HG03432 (cell line): ENCODE data around the gene CLIC1.
"Not testable (repeated sequence)": the region's sequence is repeated elsewhere in the genome, so short reads cannot be mapped to it uniquely, and the experiment has no call there.

Source experiments
- ATAC-seq: cut with Tn5 transposase; IDR thresholded peaks from one replicate; pipeline ENCODE4 v1.9.1; 2021; ENCODE audit warnings: mild to moderate bottlenecking, moderate library complexity; ENCODE audit not compliant: unreplicated experiment

The CLIC1 gene

GRCh38 chr6:31723980-31724691 lies 12.2 kb downstream of the CLIC1 start:
- no peak for ATAC-seq

GRCh38 chr6:31723245-31723979 lies 12.9 kb downstream of the CLIC1 start, which contains the start of gene MPIG6B:
TSS of gene MPIG6B (plus strand) at chr6:31723373. CDS start at chr6:31723384, 11 bp downstream.
- ATAC-seq, result no peak

- no peak for ATAC-seq
Observed at GRCh38 chr6:31722173-31722572, 14.2 kb downstream of the CLIC1 start.

- no peak for ATAC-seq
Observed at GRCh38 chr6:31721351-31722020, 14.8 kb downstream of the CLIC1 start, which contains the start of gene LY6G6C. TSS of gene LY6G6C (minus strand) at chr6:31721746. CDS start at chr6:31721679, 67 bp downstream.

- no peak for ATAC-seq
Observed at GRCh38 chr6:31720196-31720770, 16.0 kb downstream of the CLIC1 start.

GRCh38 chr6:31719001-31719400 lies 17.3 kb downstream of the CLIC1 start:
- ATAC-seq, result no peak

- ATAC-seq, result no peak
Observed at GRCh38 chr6:31718265-31718664, 18.1 kb downstream of the CLIC1 start.

- no peak for ATAC-seq
Observed at GRCh38 chr6:31717499-31718222, 18.7 kb downstream of the CLIC1 start.

- ATAC-seq, result no peak
Observed at GRCh38 chr6:31715022-31715958, 21.0 kb downstream of the CLIC1 start, which contains the start of gene LY6G6D. TSS of gene LY6G6D (plus strand) at chr6:31715348. CDS start at chr6:31715356, 8 bp downstream.

GRCh38 chr6:31713991-31714684 lies 22.2 kb downstream of the CLIC1 start:
- no peak for ATAC-seq

GRCh38 chr6:31713465-31713864 lies 22.9 kb downstream of the CLIC1 start:
- ATAC-seq, result no peak

GRCh38 chr6:31712296-31712695 lies 24.0 kb downstream of the CLIC1 start:
- no peak for ATAC-seq

GRCh38 chr6:31711233-31711632 lies 25.1 kb downstream of the CLIC1 start:
- no peak for ATAC-seq

GRCh38 chr6:31710523-31711219 lies 25.7 kb downstream of the CLIC1 start:
- no peak for ATAC-seq

- ATAC-seq, result not testable (repeated sequence)
Observed at GRCh38 chr6:31709157-31709556, 27.2 kb downstream of the CLIC1 start.

GRCh38 chr6:31708224-31708623 lies 28.1 kb downstream of the CLIC1 start:
- no peak for ATAC-seq

- no peak for ATAC-seq
Observed at GRCh38 chr6:31707701-31708100, 28.6 kb downstream of the CLIC1 start.

GRCh38 chr6:31706599-31706998 lies 29.7 kb downstream of the CLIC1 start, which contains the start of gene LY6G6F:
TSS of gene LY6G6F (plus strand) at chr6:31706866. CDS start at chr6:31706907, 41 bp downstream.
- no peak for ATAC-seq
